Cardiac septum (tissue), 1 donor: Measurements from ENCODE around the gene OXNAD1. TPM values are rescaled to one million over a fixed set of nuclear protein-coding genes. Genes with fewer than 3 reads are reported as not detected.

Experiments used
- DNase-seq: peaks from one replicate; pipeline ENCODE4 v3.0.0-alpha.2; 2020; ENCODE audit warnings: low spot score
- intact Hi-C: fragments of 100-400 bp; cut with DNase I; formaldehyde crosslinking; loops from one replicate; pipeline ENCODE4 v1.14.0; 2022
- total RNA-seq: library from RNA; stranded (reverse); fragmentation: NEBNext Ultra II Directional; extraction: Animal tissue kit (Norgen Biotek cat#: 25700); gene quantifications from one replicate; pipeline ENCODE4 v1.2.1, GENCODE V29; 2021
- donor health status: DM: no; HTN: no; CAD: no.

The OXNAD1 gene
- total RNA-seq, 1 donor from 2014 or later, result 15.1 TPM

DNA sequence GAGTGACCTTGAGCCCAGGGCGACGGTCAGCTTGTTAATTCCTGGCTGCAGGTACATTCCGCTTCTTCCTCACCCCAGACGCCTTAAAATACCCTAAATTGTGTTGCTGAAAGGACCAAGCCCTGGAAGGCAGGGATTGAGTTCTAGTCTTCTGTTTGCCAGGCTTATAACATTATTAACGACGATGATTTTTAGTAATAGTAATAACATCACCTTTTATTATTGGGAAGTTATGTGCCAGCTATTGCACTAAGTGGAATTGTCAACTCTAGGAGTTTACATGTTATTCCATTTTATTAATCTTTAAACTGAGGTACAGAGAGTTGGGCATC, 409 bp downstream of the OXNAD1 start:
- no peak for DNase-seq
- intact Hi-C loops, result loop anchor here (5.0 to 10.0 kb wide), 3 partner anchors 252 to 469 kb away; no protein-coding TSS in a partner anchor

DNA sequence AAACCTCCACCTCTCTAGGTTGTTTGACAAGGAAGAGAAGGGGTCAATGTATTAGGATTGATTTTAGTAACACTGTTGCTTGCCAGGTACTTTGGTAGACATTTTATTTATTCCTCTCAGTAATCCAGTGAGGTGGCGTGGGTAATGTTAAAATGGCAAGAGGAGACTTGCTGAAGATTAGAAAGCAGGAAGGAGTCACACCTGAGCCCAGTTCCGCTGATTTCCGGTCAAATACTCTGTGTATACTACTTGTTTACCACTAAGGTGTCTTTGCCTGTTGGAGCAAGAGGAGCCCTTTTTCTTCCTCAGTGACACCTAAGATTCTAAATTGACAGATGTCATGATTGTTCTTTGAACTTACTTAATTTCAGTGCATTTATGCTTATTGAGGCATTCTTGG, 1.7 kb downstream of the OXNAD1 start:
- intact Hi-C loops, result loop anchor here (5.0 to 10.0 kb wide), 3 partner anchors 251 to 468 kb away; no protein-coding TSS in a partner anchor
- DNase-seq, result no peak

DNA sequence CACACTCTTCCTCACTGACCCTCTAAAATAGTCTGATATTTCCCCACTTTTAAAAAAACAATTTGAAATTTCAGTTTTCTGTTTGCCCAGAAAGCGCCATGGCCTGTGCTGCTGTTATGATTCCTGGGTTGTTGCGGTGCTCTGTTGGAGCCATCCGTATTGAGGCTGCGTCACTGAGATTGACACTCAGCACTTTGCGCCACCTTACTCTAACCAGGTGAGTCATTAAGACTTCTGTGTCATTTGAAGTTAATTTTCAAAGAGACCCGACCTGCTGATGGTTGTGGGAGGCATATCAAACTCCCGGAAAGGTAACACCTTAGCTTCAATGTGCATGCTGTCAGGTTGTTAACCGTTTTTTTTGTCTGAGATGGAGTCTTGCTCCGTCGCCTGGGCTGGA, 5.8 kb downstream of the OXNAD1 start:
- DNase-seq, result no peak
- intact Hi-C loops, result loop anchor here (5.0 kb wide), 1 partner anchor 86 kb away; no protein-coding TSS in a partner anchor

DNA sequence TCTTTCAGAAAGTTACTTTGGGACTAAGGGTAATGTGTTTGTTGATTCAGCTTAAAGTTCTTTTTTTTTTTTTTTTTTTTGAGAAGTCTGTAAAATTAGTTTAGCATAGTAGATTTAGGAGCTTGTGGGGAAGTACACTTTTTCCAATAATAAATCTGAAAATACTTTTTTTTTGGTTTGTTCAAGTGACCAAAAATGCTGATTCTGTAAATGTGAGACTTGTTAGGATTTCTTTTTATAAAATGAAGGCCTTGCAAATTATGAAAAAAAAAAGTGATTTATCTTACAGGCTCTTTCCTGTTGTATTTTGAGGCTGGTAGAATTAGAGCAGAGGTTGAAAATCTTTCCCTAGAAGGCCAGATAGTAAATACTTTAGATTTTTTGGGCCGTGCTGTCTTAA, 7.6 kb downstream of the OXNAD1 start:
- intact Hi-C loops, result loop anchor here (5.0 kb wide), 1 partner anchor 85 kb away; no protein-coding TSS in a partner anchor
- DNase-seq, result no peak

DNA sequence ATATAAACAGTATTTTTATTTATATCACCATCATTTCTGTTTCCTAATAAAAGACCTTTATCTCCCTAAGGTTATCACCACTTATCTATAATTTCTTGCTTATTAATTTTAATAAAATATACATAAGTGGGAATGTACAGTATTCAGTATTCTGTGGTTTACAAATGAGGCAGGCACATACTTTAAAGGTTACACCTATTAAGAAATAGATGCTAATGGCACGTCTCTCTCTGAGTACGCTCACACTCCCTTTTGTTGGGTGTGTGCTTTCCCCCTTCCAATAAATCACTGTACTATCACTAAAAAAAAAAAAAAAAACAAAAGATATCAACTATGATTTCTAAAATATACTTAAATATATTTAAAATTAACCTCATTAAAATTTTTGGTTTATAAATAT, 8.9 kb downstream of the OXNAD1 start:
- no peak for DNase-seq
- intact Hi-C loops, result loop anchor here (5.0 kb wide), 1 partner anchor 83 kb away; no protein-coding TSS in a partner anchor

DNA sequence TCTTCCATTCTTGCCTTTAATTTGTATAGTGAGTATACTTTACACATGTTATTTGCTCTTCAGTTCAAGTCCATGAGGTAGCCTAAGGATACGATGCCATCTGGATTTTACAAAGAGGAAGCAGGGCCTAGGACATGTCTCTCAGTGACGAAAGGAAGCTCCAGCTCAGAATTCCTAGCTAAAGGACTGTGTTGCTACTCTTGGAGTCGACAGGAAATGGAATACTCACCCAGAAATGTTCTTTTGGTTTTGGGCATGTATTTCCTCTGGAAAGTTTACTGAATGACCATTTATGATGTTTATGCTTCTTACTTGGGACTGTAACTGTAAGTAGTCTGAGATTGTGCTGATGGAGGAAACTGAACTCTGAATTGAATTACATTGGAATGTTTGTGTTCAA, 12.5 kb downstream of the OXNAD1 start:
- intact Hi-C loops, result no loop called here
- no peak for DNase-seq

DNA sequence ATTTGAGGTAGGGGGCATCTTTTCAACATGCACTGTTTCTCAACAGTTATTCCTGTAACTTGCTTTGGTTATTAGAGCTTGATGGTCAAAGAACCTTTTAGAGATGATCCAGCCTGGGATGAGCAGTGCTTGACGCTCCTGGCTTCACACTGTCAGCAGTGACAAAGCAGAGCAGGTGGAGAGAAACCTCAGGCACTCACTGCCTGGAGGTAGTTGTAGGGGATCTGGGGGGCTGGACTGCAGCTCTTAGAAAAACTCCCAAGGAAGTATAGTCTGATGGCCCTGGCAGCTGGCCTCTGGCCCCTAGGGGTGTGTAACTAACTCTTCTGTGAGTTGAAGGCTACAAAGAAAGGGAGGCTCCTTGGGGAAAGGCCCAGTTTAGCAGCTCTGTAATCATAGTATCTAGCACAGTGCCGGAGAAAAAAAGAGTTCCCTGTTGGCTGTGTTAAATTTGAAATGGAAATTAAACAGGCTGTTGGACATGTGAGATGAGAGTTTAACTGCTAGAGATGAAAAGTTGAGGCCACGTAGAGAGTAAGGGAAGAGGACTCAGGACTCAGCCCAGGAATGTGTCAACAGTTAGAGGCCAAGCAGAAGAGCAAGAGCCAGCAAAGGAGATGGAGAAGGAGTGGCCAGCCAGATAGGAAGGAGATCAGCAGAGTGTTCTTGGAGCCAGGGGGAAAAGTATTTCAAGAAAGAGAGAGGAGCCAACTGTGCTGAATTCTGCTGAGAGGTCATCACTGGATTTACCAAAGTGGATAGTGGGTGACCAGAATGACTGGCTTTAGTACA, 14.2 kb downstream of the OXNAD1 start:
- intact Hi-C loops, result no loop called here
- DNase-seq, result no peak

DNA sequence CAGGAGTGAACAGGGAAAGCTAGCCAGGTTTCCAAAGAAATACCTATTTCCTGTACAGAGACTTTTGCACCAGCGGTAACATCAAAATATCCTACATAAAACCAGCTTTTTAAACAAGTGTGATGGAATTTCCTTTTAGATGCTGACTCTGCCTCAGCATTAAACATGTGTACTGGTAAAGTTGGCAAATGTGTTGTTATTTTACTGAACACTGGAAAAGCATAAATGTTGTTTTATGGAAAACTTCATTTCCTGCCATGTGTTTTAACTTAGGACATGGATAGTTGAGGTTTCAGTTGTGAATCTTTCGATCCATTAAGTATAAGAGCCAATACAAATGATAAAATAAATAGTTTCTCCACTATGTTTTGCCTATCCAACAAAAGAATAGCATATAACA, 15.7 kb downstream of the OXNAD1 start:
- DNase-seq, result no peak
- intact Hi-C loops, result no loop called here

DNA sequence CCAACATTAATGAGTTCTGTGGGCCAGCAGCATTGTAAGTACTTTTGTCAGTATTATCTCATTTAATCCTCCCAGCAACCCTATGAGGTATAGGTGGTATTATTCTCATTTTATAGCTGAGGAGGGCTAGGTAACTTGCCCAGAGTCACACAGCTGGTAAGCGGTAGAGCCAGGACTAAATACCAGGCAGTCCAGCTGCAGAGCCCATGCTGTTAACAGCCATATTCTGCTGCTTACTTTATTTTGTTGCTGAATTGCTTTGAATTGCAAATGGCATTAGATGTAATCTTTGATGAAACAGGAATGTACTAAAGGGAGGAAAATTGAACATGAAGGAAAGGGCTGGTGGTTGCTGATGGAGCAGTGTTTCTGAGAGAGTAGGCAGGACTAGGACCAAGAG, 19.6 kb downstream of the OXNAD1 start:
- no peak for DNase-seq
- intact Hi-C loops, result loop anchor here (5.0 kb wide), 2 partner anchors 88 to 248 kb away; no protein-coding TSS in a partner anchor

DNA sequence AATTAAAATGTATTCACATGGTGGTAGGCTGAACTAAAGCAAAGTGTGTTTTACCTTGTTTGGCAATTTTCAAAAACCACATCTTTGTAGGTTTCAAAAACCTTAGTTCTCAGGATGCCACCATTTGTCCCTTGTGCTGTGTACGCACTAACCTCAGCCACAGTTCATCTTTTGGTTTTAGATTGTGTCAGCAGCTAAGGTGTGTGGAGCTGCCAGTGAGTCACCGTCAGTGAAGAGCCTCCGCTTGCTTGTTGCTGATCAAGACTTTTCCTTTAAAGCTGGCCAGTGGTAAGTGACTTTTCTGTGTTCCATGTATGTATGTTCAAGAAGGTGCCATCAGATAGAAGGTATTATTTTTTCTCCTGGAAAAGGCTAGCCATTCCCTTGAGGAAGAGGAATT, 21.1 kb downstream of the OXNAD1 start:
- intact Hi-C loops, result loop anchor here (5.0 kb wide), 2 partner anchors 86 to 246 kb away; no protein-coding TSS in a partner anchor
- DNase-seq, result no peak

DNA sequence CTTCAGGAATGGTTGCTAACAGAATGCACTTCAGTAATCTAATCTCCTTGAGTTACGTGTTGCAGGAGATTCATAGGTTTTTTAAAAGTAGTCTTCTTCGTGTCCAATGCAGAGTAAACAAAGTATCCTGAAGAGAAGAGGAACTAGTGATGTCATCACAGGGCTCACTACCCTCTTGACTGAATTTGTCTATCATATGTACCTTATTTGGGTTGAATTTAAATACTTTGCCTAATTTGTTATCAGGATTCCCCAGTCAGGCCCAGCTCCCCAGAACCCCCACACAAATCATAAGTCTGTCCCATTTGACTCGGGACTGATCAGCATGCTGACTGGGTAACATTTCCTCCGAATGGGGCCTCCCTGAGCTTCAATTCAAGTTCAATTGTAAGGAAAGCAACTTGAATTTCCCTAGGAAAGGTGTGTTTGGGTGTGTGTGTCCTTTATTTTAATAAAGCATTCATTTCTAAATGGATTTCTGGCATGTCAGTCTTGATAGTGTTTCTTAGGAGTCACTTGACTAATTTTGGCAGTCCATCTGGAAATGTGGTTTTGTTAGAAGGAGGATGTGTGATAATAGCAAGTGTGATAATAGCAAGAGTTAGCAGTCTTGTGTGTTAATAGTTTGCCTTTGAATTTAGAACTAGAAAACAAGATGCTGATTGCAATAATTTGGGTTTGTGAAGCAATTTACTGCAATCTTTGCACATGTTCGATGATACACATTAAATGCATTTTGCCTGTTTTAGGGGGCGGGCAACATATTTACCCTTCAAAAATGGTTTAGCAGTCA, 21.9 kb downstream of the OXNAD1 start:
- intact Hi-C loops, result loop anchor here (5.0 kb wide), 2 partner anchors 85 to 245 kb away; no protein-coding TSS in a partner anchor
- DNase-seq, result no peak

DNA sequence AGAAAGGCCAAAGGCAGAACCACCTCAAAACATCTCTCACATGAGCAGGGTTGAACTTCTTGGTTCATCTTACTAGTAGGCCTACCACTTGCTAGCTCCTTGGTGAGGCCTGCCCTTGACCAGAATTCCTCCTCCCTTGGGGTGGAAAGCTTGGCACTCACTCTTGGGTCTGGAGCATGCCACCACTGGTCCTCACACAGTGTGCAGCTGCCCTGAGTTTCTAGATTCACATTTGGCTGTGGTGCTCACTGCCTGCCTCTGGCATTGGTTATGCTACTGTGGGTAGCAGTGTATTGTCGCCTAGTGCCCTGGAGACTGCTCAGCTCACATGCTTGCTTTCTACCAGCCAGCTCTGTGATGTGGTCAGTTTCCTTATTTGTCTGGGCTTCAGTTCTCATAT, 23.7 kb downstream of the OXNAD1 start:
- DNase-seq, result no peak
- intact Hi-C loops, result loop anchor here (5.0 kb wide), 2 partner anchors 84 to 244 kb away; no protein-coding TSS in a partner anchor

DNA sequence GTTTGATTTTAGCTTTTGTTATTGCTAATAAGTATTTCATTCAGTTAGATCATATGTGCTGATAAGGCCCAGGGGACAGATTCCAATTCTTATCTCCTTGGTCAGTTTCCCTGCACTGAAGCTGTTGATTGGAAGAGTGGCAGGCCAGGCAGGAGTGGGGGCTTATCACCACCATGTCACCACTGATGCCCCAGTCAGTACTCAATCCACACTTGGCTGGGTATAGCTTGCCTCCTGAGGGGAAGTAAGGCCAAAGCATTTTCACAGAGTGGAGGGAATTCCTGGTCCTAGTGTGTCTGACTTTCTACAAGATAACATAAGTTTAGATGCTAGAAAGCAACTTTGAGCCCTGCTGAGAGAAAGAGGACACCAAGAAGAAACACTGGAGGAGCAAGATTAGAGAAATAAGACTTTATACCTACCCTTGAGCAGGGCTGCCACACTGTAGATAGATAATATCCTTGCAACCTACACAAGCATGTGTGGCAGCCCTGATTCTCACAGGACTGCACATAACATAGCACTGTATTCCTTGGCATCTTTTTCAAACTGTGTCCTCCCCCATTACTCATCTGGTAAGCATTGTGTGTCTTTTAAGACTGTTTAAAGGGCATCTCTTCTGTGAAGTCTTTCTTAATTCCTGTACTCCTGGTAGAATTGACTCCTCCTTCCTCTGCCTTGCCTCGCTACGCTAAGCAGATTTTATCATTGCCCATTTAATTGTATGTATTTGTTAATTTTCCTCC, 24.3 kb downstream of the OXNAD1 start:
- DNase-seq, result no peak
- intact Hi-C loops, result loop anchor here (5.0 kb wide), 2 partner anchors 83 to 243 kb away; no protein-coding TSS in a partner anchor

DNA sequence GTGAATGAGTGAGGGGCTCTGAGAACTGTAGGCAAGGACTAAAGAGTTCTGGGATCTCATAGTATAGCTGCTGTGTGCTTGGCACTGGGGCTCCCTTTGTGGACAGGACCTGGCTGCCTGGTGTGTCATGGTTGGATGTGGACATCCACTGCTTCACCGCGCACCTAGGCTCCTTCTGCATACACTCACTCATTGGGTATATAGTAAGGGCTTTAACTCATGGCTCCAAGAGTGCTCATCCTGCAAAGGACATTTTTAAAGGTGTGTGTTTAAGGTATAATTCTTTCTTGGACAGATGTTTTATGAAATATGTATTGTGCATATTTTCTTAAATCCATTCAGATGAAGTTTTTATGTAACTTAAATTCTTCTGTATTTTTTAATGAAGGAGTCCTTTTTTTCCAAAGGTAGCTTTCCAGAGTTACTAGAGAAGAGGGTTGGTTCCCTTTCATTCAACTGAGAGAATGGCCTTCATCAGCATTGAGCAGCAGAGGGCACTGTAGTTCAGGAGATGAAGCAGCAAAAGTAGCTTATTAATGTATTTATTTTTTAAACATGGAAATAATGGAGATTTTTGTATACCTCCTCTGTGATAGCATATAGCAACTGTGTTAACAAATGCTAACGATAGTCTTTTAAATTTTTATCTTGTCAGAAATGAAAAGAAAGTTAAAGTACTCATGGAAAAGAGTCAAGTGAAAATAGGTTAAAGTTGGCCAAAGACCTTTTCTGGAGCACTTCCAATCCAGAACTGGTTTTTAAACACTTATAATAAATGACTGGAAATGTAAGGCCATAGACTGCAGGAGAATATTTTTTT, 25.2 kb downstream of the OXNAD1 start:
- no peak for DNase-seq
- intact Hi-C loops, result loop anchor here (1.0 kb wide), 2 partner anchors 227 to 260 kb away; no protein-coding TSS in a partner anchor

DNA sequence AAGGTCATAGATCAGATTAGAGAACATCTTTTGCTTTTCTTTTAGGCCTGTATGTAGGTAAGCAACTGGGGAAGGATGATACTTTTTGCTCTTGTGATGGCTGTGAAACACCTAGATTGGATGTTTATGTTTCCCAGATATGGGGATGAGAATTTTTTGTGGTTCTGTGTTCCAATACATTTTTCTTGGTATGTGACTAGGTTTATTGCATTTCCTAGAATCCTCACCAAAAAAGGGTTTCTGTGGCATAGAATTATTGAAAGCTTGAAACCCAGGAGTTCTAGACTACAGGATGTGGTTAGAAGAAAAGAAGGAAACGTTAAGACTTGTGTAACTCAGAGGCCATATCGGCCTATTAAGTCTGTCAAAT, 25.8 kb downstream of the OXNAD1 start:
- intact Hi-C loops, result loop anchor here (1.0 kb wide), 2 partner anchors 226 to 259 kb away; no protein-coding TSS in a partner anchor
- DNase-seq, result no peak

DNA sequence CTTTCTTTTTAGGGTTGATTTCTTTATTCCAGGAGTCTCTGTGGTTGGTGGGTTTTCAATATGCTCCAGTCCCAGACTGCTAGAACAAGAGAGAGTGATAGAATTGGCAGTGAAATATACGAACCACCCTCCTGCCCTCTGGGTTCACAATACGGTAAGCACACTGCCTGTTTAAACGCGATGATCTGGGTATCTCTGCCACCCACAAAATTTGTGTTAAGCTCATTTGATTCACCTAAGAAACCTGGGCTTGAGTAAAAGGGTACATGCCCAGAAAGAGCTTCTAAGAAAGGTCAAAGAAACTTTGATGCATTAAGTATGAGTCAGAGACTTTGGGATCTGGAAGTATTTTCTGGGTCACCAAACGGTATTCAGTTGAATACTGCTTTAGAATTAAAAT, 29.8 kb downstream of the OXNAD1 start:
- intact Hi-C loops, result no loop called here
- no peak for DNase-seq

DNA sequence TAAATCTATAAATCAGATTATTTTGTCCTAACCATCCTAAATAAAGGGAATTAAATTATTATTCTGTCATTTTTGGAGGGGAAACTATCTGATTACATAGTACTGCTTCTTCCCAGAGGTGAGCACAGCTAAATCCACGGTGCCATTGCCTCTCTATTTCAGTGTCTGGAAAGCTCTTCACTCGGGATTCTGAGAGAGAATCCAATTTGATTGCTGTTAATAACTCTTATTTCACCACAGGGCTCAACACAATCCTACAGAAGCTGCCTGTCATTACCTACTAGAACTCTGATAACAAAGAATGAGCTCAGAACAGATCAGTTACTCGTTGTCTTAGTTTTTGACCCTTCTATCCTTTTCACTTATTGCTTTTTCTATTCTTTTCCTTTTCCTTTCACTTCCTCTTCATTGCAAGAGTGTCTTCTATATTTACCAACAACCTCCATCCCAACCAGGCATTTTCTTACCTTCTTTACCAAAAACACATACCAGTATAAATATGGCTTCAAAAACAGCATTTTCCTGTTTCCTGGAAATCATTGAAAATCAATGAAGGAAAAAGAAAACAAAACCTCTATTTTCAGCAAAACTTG, 30.4 kb downstream of the OXNAD1 start:
- DNase-seq, result no peak
- intact Hi-C loops, result no loop called here
